HK-2 (cell line): ENCODE results near the gene NONO.
"Not testable (repeated sequence)": the region's sequence is repeated elsewhere in the genome, so short reads cannot be mapped to it uniquely, and the experiment has no call there.

Source experiments
- DNase-seq: peaks from one replicate; pipeline ENCODE4 v3.0.0-alpha.2; 2018; ENCODE audit not compliant: unreplicated experiment

The NONO gene

GRCh38 chrX:71285929-71286328 is 2.5 kb downstream of the NONO start:
- DNase-seq: no peak

GRCh38 chrX:71291381-71291780 is 7.9 kb downstream of the NONO start:
- no peak for DNase-seq

DNA sequence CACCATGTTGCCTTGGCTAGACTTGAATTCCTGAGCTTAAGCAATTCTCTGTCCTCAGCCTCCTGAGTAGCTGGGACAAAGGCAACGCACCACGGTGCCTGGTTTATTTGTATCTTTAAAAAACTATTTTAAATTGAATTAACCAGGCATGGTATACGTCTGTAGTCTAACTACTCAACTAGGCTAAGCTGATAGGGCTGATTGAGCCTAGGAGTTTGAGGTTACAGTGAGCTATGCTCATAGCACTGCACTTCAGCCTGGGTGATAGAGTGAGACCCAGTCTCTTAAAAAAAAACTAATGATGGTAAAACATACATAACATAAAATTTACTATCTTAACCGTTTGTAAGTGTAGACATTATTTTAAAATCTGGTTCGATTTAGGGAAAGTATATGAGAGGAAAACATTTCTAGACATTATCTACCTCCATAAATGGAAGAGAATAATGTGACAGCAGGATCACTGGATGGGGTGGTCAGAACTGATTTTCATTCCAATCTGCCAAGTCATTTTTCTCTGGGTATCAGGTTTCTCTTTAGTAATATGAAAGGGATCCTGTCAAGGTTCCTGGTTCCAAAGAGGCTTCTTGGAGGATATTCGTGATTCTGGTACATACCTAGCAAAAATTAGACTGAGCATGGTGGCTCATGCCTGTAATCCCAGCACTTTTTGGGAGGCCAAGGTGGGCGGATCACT is 9.4 kb downstream of the NONO start:
- no peak for DNase-seq

GRCh38 chrX:71296806-71297205 is 13.4 kb downstream of the NONO start:
- DNase-seq: no peak

DNA sequence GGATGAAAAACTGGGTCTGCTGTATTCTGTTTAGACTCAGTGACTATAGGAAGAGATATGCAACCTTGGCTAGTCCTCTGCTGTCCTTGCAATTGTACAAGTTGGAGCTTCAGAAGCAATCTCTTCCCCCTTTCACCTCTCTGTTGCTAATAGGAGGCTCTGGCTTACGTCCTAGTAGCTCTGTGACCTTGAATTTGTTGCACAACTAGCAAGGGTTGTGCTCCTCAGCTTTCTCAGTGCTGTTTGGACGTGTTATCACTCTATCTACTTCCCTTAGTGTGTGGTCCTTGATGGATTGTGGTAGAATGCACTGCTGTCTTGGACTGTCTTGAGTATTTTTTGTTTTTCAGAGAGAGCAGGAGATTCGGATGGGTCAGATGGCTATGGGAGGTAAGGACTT is 14.7 kb downstream of the NONO start:
- no peak for DNase-seq

- not testable (repeated sequence) for DNase-seq
These were observed 16.6 kb downstream of the NONO start for GRCh38 chrX:71300064-71300463.

- not testable (repeated sequence) for DNase-seq
These were observed 17.1 kb downstream of the NONO start for GRCh38 chrX:71300495-71300894.

- peak; percentile 27 for DNase-seq
These were observed 17.9 kb downstream of the NONO start, which contains the start of gene ITGB1BP2 for GRCh38 chrX:71301195-71301924. TSS of gene ITGB1BP2 (plus strand) at chrX:71301750. CDS start at chrX:71301807, 57 bp downstream.

GRCh38 chrX:71302461-71303213 is 19.2 kb downstream of the NONO start:
- DNase-seq: no peak

GRCh38 chrX:71304561-71304960 is 21.1 kb downstream of the NONO start:
- DNase-seq: no peak

- DNase-seq: no peak
These were observed 32.5 kb downstream of the NONO start for GRCh38 chrX:71315917-71316316.

GRCh38 chrX:71316959-71317358 is 33.5 kb downstream of the NONO start:
- not testable (repeated sequence) for DNase-seq

DNA sequence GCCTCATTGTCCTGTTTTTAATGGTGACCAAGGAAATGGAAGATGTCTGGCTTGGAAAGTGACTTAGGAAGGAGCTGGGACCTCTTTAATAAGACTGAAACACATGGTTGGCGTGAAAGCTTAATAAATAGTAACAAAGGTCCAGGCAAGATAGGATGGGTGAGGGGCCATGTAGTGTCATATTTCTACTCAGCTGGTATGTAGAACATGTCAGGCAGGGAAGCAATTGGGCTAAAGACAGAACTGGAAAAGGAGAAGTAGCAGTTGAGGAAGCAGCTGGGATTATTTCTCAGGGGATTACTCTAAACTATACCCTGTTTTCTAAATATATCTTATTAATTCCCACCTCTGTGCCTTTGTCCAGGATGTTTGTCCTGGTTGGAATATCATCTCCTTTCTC is 36.7 kb downstream of the NONO start:
- no peak for DNase-seq

- no peak for DNase-seq
These were observed 38.3 kb downstream of the NONO start for GRCh38 chrX:71321731-71322130.

- not testable (repeated sequence) for DNase-seq
These were observed 41.0 kb downstream of the NONO start for GRCh38 chrX:71324452-71324851.

GRCh38 chrX:71326394-71326793 is 43.0 kb downstream of the NONO start:
- DNase-seq: no peak

- DNase-seq: not testable (repeated sequence)
These were observed 65.8 kb downstream of the NONO start for GRCh38 chrX:71349151-71349665.

DNA sequence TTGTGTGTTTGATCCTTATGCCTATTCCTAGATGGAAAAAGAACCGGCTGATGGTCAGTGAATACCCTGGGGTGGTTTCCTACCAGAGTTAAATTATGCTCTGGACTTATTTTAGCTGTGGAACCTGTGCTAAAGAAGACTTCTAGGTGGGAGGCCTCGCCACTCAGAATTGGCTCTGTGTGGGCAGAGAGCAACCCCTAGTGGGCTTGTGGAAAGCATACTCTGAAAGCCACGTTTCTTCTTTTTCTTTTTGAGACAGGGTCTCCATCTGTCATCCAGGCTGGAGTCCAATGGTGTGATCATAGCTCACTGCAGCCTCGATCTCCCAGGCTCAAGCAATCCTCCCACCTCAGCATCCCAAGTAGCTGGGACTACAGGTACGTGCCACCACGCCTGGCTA is 66.4 kb downstream of the NONO start:
- not testable (repeated sequence) for DNase-seq
